ENCODE data around the gene KIAA0513. TPM values are rescaled to one million over a fixed set of nuclear protein-coding genes. Genes with fewer than 3 reads are reported as not detected.

KIAA0513 gene
- total and polyA plus RNA-seq, 2 donors (not counting 1 experiment from before 2014, with no cell fraction given) = 1.1 to 2.1 TPM

DNA sequence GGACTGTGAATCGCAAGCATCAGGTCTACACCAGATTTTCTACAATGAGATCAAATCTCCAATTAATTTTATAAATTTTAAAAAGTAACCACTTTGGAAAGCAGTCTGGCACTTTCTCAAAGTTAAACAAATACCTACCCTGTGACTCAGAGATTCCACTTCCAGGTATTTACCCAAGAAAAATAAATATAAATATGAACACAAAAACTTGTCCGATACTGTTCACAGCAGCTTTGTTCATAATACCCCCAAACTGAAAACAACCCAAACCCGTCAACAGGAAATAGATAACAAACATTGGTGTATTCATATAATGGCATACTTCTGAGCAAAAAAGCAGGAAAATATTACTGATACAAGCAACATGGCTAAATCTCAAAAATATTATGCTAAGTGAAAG is 28.4 kb upstream of the KIAA0513 start:
- H3K36me3 ChIP-seq (replicated peaks in 1 of 2; ENCODE audit: control extremely low read depth in 1 of 2, control insufficient read depth in 1 of 2, extremely low read depth in 1 of 2, insufficient read depth in 2 of 2, low read length in 1 of 2) = peaks cover 12 to 14% of the 10 kb centered on the region in 2 experiments
- H3K4me2 ChIP-seq (replicated peaks; ENCODE audit: low read depth, low read length, poor library complexity, severe bottlenecking) = no peak overlapping the region
- no peaks in the 10 kb centered on the region for H3K9me3 ChIP-seq (ENCODE audit: control extremely low read depth in 1 of 3, control insufficient read depth in 2 of 3, insufficient read depth in 1 of 3, low read length in 2 of 3)
- H3K27ac ChIP-seq (ENCODE audit: low read length in 2 of 2) = no peak overlapping the region
- H3K4me1 ChIP-seq (ENCODE audit: control insufficient read depth in 2 of 2, insufficient read depth in 2 of 2, low read length in 2 of 2) = peaks cover 12 to 20% of the 10 kb centered on the region in 2 donors
- intact Hi-C loops (cut with micrococcal nuclease) = no loop called here
- WGBS (ENCODE audit: insufficient coverage) = 100% methylated on average over 1 of the region's 3 CpGs
- ATAC-seq (ENCODE audit: low read depth) (no peak), DNase-seq (no peak)
- ChIA-PET POLR2A (no interaction called here), CTCF (no interaction called here)
- H3K27me3 Mint-ChIP-seq = no peaks in the 10 kb centered on the region
- H3K9ac ChIP-seq (ENCODE audit: low read length) = no peak overlapping the region
- H3K4me1 Mint-ChIP-seq = peaks cover 45% of the 10 kb centered on the region
- H3K27ac Mint-ChIP-seq = no peak overlapping the region
- H3K4me3 ChIP-seq (ENCODE audit: control extremely low read depth in 1 of 5, extremely low read depth in 1 of 5, insufficient read depth in 1 of 5, low read depth in 2 of 5, low read length in 4 of 5) = no peak overlapping the region
- H3K4me3 Mint-ChIP-seq = no peak overlapping the region
- no peak for TF ChIP-seq EZH2 (IDR thresholded peaks at IDR 0.05; ENCODE audit: borderline replicate concordance, insufficient read depth, low read depth, low read length, poor library complexity, severe bottlenecking)
- TF ChIP-seq, protein P1, sequence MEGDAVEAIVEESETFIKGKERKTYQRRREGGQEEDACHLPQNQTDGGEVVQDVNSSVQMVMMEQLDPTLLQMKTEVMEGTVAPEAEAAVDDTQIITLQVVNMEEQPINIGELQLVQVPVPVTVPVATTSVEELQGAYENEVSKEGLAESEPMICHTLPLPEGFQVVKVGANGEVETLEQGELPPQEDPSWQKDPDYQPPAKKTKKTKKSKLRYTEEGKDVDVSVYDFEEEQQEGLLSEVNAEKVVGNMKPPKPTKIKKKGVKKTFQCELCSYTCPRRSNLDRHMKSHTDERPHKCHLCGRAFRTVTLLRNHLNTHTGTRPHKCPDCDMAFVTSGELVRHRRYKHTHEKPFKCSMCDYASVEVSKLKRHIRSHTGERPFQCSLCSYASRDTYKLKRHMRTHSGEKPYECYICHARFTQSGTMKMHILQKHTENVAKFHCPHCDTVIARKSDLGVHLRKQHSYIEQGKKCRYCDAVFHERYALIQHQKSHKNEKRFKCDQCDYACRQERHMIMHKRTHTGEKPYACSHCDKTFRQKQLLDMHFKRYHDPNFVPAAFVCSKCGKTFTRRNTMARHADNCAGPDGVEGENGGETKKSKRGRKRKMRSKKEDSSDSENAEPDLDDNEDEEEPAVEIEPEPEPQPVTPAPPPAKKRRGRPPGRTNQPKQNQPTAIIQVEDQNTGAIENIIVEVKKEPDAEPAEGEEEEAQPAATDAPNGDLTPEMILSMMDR (IDR thresholded peaks at IDR 0.05) = no peak
- H3K79me2 ChIP-seq (ENCODE audit: control insufficient read depth, insufficient read depth, low read length) = peaks cover 86% of the 10 kb centered on the region
- H3K9me3 Mint-ChIP-seq (ENCODE audit: insufficient read depth) = no peaks in the 10 kb centered on the region
- H2AFZ ChIP-seq (ENCODE audit: insufficient read depth, low read depth, low read length, poor library complexity, severe bottlenecking) = no peak overlapping the region
- H4K20me1 ChIP-seq (ENCODE audit: control insufficient read depth, insufficient read depth, low read length, poor library complexity, severe bottlenecking) = peaks cover 48% of the 10 kb centered on the region
- no peaks in the 10 kb centered on the region for H3K27me3 ChIP-seq (replicated peaks in 1 of 4; ENCODE audit: control extremely low read depth in 1 of 4, control insufficient read depth in 3 of 4, insufficient read depth in 4 of 4, low read length in 3 of 4)

DNA sequence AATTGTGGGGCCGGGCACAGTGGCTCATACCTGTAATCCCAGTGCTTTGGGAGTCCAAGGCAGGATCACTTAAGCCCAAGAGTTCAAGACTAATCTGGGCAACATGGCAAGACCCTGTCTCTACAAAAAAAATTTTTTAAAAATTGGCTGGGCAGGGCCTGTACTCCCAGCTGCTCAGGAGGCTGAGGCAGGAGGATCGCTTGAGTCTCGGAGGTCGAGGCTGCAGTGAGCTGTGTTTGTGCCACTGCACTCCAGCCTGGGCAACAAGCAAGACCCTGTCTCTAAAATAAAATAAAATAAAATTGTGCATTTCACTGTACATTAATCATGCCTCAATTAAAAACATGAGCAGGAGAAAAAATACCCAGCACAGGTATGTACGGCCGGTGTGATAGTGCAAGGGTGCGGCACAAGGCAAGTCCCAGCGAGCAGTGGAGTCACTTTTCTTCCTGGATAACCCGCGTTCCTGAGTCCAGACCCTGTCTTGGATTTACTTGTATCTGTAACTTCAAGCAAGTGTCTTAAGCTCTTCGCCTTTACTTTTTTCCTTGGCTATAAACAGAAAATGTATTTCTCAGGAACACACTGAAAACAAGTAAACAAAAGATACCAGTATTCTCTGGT is 27.6 kb upstream of the KIAA0513 start:
- Histone ChIP-seq H3K79me2 (ENCODE audit: control insufficient read depth, insufficient read depth, low read length) (peaks cover 86% of the 10 kb centered on the region), H3K4me1 (ENCODE audit: control insufficient read depth in 2 of 2, insufficient read depth in 2 of 2, low read length in 2 of 2) (peaks cover 12 to 20% of the 10 kb centered on the region in 2 donors), H3K9me3 (ENCODE audit: control extremely low read depth in 1 of 3, control insufficient read depth in 2 of 3, insufficient read depth in 1 of 3, low read length in 2 of 3) (no peaks in the 10 kb centered on the region), H3K4me2 (replicated peaks; ENCODE audit: low read depth, low read length, poor library complexity, severe bottlenecking) (no peak overlapping the region), H3K27ac (ENCODE audit: low read length in 2 of 2) (no peak overlapping the region), H3K4me3 (ENCODE audit: control extremely low read depth in 1 of 5, extremely low read depth in 1 of 5, insufficient read depth in 1 of 5, low read depth in 2 of 5, low read length in 4 of 5) (no peak overlapping the region), H3K27me3 (replicated peaks in 1 of 4; ENCODE audit: control extremely low read depth in 1 of 4, control insufficient read depth in 3 of 4, insufficient read depth in 4 of 4, low read length in 3 of 4) (no peaks in the 10 kb centered on the region), H2AFZ (ENCODE audit: insufficient read depth, low read depth, low read length, poor library complexity, severe bottlenecking) (no peak overlapping the region), H3K36me3 (replicated peaks in 1 of 2; ENCODE audit: control extremely low read depth in 1 of 2, control insufficient read depth in 1 of 2, extremely low read depth in 1 of 2, insufficient read depth in 2 of 2, low read length in 1 of 2) (peaks cover 8% of the 10 kb centered on the region in 2 experiments), H3K9ac (ENCODE audit: low read length) (no peak overlapping the region), H4K20me1 (ENCODE audit: control insufficient read depth, insufficient read depth, low read length, poor library complexity, severe bottlenecking) (peaks cover 56% of the 10 kb centered on the region)
- Mint-ChIP-seq H3K4me1 (peaks cover 49% of the 10 kb centered on the region), H3K9me3 (ENCODE audit: insufficient read depth) (no peaks in the 10 kb centered on the region), H3K4me3 (no peak overlapping the region), H3K27ac (no peak overlapping the region), H3K27me3 (no peaks in the 10 kb centered on the region)
- POLR2A ChIA-PET = no interaction called here
- TF ChIP-seq EZH2 (IDR thresholded peaks at IDR 0.05; ENCODE audit: borderline replicate concordance, insufficient read depth, low read depth, low read length, poor library complexity, severe bottlenecking) = no peak
- TF ChIP-seq, protein P1 (IDR thresholded peaks at IDR 0.05) = no peak
- CTCF ChIA-PET = no interaction called here
- intact Hi-C loops (cut with micrococcal nuclease) = no loop called here
- no peak for ATAC-seq (ENCODE audit: low read depth)
- 100% methylated on average over 7 of the region's 11 CpGs for WGBS (ENCODE audit: insufficient coverage)
- no peak for DNase-seq
